HEK293 (cell line): ENCODE measurements around the gene LRRC34.

Source experiments
- CTCF ChIA-PET: fragments of 350-600 bp; formaldehyde crosslinking; extraction: SDS; loops from one replicate; lab custom pipeline; 2021; ENCODE audit warnings: antibody characterized with exemption; lab: Yijun Ruan, JAX
- POLR2A ChIA-PET: fragments of 300-600 bp; formaldehyde crosslinking; extraction: SDS; loops from one replicate; lab custom pipeline; 2020; ENCODE audit warnings: antibody characterized with exemption, inconsistent platforms; lab: Yijun Ruan, JAX
- H3K27ac ChIP-seq: fragments of 200-500 bp; sonication (Bioruptor generic); 2 replicates; pipeline ENCODE4 v1.5.1; 2014; ENCODE audit warnings: low read depth, low read length, control low read depth, inconsistent platforms; ENCODE audit errors: extremely low read depth
- H3K36me3 ChIP-seq, 2 experiments: fragments of 200-500 bp in 1 of 2; sonication (Bioruptor generic) in 1 of 2; 1 replicate in 1 of 2; 2 replicates in 1 of 2; pipeline ENCODE4 v1.5.1; 2014 to 2017; ENCODE audit warnings: inconsistent platforms in 2 of 2, low read length in 2 of 2; ENCODE audit not compliant: control insufficient read depth in 2 of 2, insufficient read depth in 1 of 2
- H3K4me1 ChIP-seq: fragments of 200-500 bp; sonication (Bioruptor generic); 2 replicates; pipeline ENCODE4 v1.5.1; 2014; ENCODE audit warnings: mild to moderate bottlenecking, low read length, inconsistent platforms; ENCODE audit not compliant: control insufficient read depth, insufficient read depth
- H3K4me3 ChIP-seq: 2 replicates; pipeline ENCODE4 v1.5.1; 2011; ENCODE audit warnings: low read depth, mild to moderate bottlenecking, control low read depth, low read length, moderate library complexity
- H3K9me3 ChIP-seq: fragments of 200-500 bp; sonication (Bioruptor generic); 2 replicates; pipeline ENCODE4 v1.5.1; 2014; ENCODE audit warnings: low read depth, low read length, inconsistent platforms; ENCODE audit not compliant: control insufficient read depth, insufficient read depth
- FEZF1 ChIP-seq: fragments of 450-650 bp; formaldehyde crosslinking; IDR thresholded peaks from 2 replicates; pipeline ENCODE4 v1.5.1; 2016; ENCODE audit warnings: missing biosample characterization, missing genetic modification characterization
- KLF10 ChIP-seq: fragments of 450-650 bp; IDR thresholded peaks from 2 replicates; pipeline ENCODE4 v1.5.1; 2018; ENCODE audit warnings: missing biosample characterization, mild to moderate bottlenecking, missing genetic modification characterization
- PRDM1 ChIP-seq: fragments of 450-650 bp; formaldehyde crosslinking; IDR thresholded peaks from 2 replicates; pipeline ENCODE4; 2016; ENCODE audit warnings: missing biosample characterization, missing genetic modification characterization
- ZIC2 ChIP-seq: fragments of 450-650 bp; formaldehyde crosslinking; IDR thresholded peaks from 2 replicates; pipeline ENCODE4 v1.5.1; 2016; ENCODE audit warnings: missing biosample characterization, missing genetic modification characterization
- ZNF10 ChIP-seq: fragments of 450-650 bp; formaldehyde crosslinking; IDR thresholded peaks from 2 replicates; pipeline ENCODE4 v1.5.1; 2017; ENCODE audit warnings: missing biosample characterization, missing genetic modification characterization
- ZNF155 ChIP-seq: fragments of 450-650 bp; formaldehyde crosslinking; IDR thresholded peaks from 2 replicates; pipeline ENCODE4 v1.5.1; 2016; ENCODE audit warnings: missing biosample characterization, missing genetic modification characterization
- ZNF169 ChIP-seq: fragments of 450-650 bp; formaldehyde crosslinking; IDR thresholded peaks from 2 replicates; pipeline ENCODE4 v1.5.1; 2016; ENCODE audit warnings: missing biosample characterization, missing genetic modification characterization
- ZNF510 ChIP-seq: fragments of 450-650 bp; formaldehyde crosslinking; IDR thresholded peaks from 2 replicates; pipeline ENCODE4 v1.5.1; 2018; ENCODE audit warnings: mild to moderate bottlenecking, missing genetic modification characterization, missing biosample characterization; ENCODE audit not compliant: insufficient replicate concordance
- ZNF558 ChIP-seq: fragments of 450-650 bp; formaldehyde crosslinking; IDR thresholded peaks from 2 replicates; pipeline ENCODE4 v1.5.1; 2016; ENCODE audit warnings: missing biosample characterization, missing genetic modification characterization
- ZNF624 ChIP-seq: fragments of 450-650 bp; formaldehyde crosslinking; IDR thresholded peaks from 2 replicates; pipeline ENCODE4 v1.5.1; 2017; ENCODE audit warnings: missing biosample characterization, missing genetic modification characterization
- ZNF658 ChIP-seq: fragments of 450-650 bp; formaldehyde crosslinking; IDR thresholded peaks from 2 replicates; pipeline ENCODE4; 2016; ENCODE audit warnings: missing biosample characterization, missing genetic modification characterization
- ZNF664 ChIP-seq: fragments of 450-650 bp; formaldehyde crosslinking; IDR thresholded peaks from 2 replicates; pipeline ENCODE4 v1.5.1; 2016; ENCODE audit warnings: missing biosample characterization, missing genetic modification characterization
- ZNF707 ChIP-seq: fragments of 450-650 bp; formaldehyde crosslinking; IDR thresholded peaks from 2 replicates; pipeline ENCODE4 v1.5.1; 2016; ENCODE audit warnings: missing biosample characterization, missing genetic modification characterization
- ZNF837 ChIP-seq: fragments of 450-650 bp; formaldehyde crosslinking; IDR thresholded peaks from 2 replicates; pipeline ENCODE4 v1.5.1; 2016; ENCODE audit warnings: missing biosample characterization, missing genetic modification characterization
- TF ChIP-seq, protein P1 (sequence below): fragments of 450-650 bp; formaldehyde crosslinking; IDR thresholded peaks from 2 replicates; pipeline ENCODE4 v1.5.1; 2016; ENCODE audit warnings: missing biosample characterization, missing genetic modification characterization
- TF ChIP-seq, protein P2 (sequence below): fragments of 450-650 bp; formaldehyde crosslinking; IDR thresholded peaks from 2 replicates; pipeline ENCODE4 v1.5.1; 2017; ENCODE audit warnings: missing biosample characterization, missing genetic modification characterization
- TF ChIP-seq, protein P3 (sequence below): fragments of 450-650 bp; formaldehyde crosslinking; IDR thresholded peaks from 2 replicates; pipeline ENCODE4 v1.5.1; 2016; ENCODE audit warnings: missing biosample characterization, missing genetic modification characterization, low read depth
- TF ChIP-seq, protein P4 (sequence below): fragments of 450-650 bp; formaldehyde crosslinking; IDR thresholded peaks from 2 replicates; pipeline ENCODE4 v1.5.1; 2016; ENCODE audit warnings: missing biosample characterization, missing genetic modification characterization, low read depth
- TF ChIP-seq, protein P5 (sequence below): fragments of 450-650 bp; formaldehyde crosslinking; optimal IDR thresholded peaks from 2 replicates; pipeline ENCODE3; 2016; ENCODE audit warnings: missing biosample characterization, mild to moderate bottlenecking, missing genetic modification characterization
- TF ChIP-seq, protein P6 (sequence below): fragments of 450-650 bp; formaldehyde crosslinking; IDR thresholded peaks from 2 replicates; pipeline ENCODE4 v1.5.1; 2016; ENCODE audit warnings: missing biosample characterization, missing genetic modification characterization, borderline replicate concordance

LRRC34 gene

DNA sequence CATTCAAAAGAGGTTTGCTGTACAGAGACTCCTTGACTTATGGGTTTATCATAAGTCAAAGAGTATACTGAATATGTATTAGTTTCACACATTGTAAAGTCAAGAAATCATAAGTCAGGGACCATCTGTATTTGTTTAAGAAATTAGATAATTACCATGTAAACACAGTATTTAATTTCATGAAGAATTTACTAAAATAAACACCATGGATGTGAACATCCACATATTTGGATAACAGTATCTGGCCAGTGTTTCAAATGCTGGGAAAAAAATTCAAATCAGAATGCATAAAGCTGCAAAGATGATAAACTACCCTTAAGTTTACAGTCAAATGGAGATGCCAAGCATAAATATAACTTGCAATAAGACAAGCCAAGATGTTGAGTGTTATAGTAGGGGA lies 22.5 kb downstream of the LRRC34 start:
- TF ChIP-seq ZNF10 (tag by site-specific recombination): no peak
- TF ChIP-seq, protein P1, sequence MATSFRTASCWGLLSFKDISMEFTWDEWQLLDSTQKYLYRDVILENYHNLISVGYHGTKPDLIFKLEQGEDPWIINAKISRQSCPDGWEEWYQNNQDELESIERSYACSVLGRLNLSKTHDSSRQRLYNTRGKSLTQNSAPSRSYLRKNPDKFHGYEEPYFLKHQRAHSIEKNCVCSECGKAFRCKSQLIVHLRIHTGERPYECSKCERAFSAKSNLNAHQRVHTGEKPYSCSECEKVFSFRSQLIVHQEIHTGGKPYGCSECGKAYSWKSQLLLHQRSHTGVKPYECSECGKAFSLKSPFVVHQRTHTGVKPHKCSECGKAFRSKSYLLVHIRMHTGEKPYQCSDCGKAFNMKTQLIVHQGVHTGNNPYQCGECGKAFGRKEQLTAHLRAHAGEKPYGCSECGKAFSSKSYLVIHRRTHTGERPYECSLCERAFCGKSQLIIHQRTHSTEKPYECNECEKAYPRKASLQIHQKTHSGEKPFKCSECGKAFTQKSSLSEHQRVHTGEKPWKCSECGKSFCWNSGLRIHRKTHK (tag by site-specific recombination): no peak
- no peak for TF ChIP-seq KLF10 (tag by site-specific recombination)
- no peak for TF ChIP-seq ZNF558 (tag by site-specific recombination)
- no peak overlapping the region for H3K27ac ChIP-seq
- peaks cover 6 to 74% of the 10 kb centered on the region in 2 experiments for H3K36me3 ChIP-seq
- H3K4me1 ChIP-seq: no peaks in the 10 kb centered on the region
- no peaks in the 10 kb centered on the region for H3K9me3 ChIP-seq
- CTCF ChIA-PET: no interaction called here
- POLR2A ChIA-PET: no interaction called here
- H3K4me3 ChIP-seq: no peak overlapping the region

DNA sequence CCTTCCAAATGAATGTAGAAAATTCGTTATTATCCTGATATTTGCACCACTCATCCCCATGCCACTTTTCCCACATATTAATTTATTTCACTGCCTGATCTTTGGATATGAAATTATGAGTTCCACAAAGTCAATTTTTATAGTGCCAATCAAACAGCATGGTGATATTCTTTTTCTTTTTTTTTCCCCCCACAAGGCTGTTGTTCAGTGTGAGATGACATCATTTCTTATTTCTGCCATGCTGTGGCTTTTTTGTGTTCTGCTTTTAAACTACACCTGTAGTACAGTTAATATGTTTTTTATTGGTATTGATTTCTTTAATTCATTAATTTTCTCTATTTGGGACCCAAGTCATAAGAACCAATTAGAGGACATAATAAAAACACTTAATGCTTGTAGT lies 24.9 kb downstream of the LRRC34 start:
- TF ChIP-seq ZIC2 (tag by site-specific recombination): no peak
- TF ChIP-seq, protein P2, sequence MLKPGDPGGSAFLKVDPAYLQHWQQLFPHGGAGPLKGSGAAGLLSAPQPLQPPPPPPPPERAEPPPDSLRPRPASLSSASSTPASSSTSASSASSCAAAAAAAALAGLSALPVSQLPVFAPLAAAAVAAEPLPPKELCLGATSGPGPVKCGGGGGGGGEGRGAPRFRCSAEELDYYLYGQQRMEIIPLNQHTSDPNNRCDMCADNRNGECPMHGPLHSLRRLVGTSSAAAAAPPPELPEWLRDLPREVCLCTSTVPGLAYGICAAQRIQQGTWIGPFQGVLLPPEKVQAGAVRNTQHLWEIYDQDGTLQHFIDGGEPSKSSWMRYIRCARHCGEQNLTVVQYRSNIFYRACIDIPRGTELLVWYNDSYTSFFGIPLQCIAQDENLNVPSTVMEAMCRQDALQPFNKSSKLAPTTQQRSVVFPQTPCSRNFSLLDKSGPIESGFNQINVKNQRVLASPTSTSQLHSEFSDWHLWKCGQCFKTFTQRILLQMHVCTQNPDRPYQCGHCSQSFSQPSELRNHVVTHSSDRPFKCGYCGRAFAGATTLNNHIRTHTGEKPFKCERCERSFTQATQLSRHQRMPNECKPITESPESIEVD (tag by site-specific recombination): 0 out of 2 replicates have a peak, but pooled peaks have one; percentile 18
- TF ChIP-seq, protein P3, sequence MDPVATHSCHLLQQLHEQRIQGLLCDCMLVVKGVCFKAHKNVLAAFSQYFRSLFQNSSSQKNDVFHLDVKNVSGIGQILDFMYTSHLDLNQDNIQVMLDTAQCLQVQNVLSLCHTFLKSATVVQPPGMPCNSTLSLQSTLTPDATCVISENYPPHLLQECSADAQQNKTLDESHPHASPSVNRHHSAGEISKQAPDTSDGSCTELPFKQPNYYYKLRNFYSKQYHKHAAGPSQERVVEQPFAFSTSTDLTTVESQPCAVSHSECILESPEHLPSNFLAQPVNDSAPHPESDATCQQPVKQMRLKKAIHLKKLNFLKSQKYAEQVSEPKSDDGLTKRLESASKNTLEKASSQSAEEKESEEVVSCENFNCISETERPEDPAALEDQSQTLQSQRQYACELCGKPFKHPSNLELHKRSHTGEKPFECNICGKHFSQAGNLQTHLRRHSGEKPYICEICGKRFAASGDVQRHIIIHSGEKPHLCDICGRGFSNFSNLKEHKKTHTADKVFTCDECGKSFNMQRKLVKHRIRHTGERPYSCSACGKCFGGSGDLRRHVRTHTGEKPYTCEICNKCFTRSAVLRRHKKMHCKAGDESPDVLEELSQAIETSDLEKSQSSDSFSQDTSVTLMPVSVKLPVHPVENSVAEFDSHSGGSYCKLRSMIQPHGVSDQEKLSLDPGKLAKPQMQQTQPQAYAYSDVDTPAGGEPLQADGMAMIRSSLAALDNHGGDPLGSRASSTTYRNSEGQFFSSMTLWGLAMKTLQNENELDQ: no peak
- TF ChIP-seq, protein P4, sequence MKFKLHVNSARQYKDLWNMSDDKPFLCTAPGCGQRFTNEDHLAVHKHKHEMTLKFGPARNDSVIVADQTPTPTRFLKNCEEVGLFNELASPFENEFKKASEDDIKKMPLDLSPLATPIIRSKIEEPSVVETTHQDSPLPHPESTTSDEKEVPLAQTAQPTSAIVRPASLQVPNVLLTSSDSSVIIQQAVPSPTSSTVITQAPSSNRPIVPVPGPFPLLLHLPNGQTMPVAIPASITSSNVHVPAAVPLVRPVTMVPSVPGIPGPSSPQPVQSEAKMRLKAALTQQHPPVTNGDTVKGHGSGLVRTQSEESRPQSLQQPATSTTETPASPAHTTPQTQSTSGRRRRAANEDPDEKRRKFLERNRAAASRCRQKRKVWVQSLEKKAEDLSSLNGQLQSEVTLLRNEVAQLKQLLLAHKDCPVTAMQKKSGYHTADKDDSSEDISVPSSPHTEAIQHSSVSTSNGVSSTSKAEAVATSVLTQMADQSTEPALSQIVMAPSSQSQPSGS (tag by site-specific recombination): peak; percentile 79
- H3K27ac ChIP-seq: no peak overlapping the region
- no peak overlapping the region for H3K4me3 ChIP-seq
- peaks cover 21 to 78% of the 10 kb centered on the region in 2 experiments for H3K36me3 ChIP-seq
- ChIA-PET POLR2A (no interaction called here), CTCF (no interaction called here)
- no peaks in the 10 kb centered on the region for H3K4me1 ChIP-seq
- no peaks in the 10 kb centered on the region for H3K9me3 ChIP-seq

DNA sequence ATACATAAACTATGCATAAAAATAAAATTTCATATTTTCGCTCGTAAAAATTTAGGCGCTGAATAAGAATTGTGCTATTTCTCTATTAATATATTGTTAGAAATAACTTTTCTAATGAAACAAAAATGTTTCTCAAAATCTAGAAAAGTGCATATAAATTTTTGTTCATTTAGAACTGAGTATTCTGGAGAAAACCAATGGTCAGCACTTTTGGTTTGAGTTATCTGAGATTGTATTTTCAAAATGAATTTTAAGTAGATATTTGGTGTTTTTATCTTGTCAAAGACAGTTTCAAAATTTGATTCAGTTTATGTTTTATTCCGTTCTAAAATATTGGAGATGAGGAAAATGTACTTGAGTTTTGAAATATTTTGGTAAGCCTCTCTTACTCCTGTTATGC lies 25.6 kb downstream of the LRRC34 start:
- Histone ChIP-seq H3K27ac (no peak overlapping the region), H3K9me3 (no peaks in the 10 kb centered on the region), H3K36me3 (peaks cover 21 to 78% of the 10 kb centered on the region in 2 experiments), H3K4me3 (no peak overlapping the region), H3K4me1 (no peaks in the 10 kb centered on the region)
- ChIA-PET POLR2A (no interaction called here), CTCF (no interaction called here)
- TF ChIP-seq ZNF510 (no peak), ZNF707 (tag by site-specific recombination) (no peak), ZNF837 (tag by site-specific recombination) (no peak), FEZF1 (no peak), ZNF664 (tag by site-specific recombination) (no peak), ZNF658 (tag by site-specific recombination) (no peak), ZNF624 (tag by site-specific recombination) (no peak), PRDM1 (no peak), ZNF169 (tag by site-specific recombination) (no peak), ZNF155 (tag by site-specific recombination) (no peak)
- TF ChIP-seq, protein P5, sequence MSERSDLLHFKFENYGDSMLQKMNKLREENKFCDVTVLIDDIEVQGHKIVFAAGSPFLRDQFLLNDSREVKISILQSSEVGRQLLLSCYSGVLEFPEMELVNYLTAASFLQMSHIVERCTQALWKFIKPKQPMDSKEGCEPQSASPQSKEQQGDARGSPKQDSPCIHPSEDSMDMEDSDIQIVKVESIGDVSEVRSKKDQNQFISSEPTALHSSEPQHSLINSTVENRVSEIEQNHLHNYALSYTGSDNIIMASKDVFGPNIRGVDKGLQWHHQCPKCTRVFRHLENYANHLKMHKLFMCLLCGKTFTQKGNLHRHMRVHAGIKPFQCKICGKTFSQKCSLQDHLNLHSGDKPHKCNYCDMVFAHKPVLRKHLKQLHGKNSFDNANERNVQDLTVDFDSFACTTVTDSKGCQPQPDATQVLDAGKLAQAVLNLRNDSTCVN: no peak
- TF ChIP-seq, protein P6, sequence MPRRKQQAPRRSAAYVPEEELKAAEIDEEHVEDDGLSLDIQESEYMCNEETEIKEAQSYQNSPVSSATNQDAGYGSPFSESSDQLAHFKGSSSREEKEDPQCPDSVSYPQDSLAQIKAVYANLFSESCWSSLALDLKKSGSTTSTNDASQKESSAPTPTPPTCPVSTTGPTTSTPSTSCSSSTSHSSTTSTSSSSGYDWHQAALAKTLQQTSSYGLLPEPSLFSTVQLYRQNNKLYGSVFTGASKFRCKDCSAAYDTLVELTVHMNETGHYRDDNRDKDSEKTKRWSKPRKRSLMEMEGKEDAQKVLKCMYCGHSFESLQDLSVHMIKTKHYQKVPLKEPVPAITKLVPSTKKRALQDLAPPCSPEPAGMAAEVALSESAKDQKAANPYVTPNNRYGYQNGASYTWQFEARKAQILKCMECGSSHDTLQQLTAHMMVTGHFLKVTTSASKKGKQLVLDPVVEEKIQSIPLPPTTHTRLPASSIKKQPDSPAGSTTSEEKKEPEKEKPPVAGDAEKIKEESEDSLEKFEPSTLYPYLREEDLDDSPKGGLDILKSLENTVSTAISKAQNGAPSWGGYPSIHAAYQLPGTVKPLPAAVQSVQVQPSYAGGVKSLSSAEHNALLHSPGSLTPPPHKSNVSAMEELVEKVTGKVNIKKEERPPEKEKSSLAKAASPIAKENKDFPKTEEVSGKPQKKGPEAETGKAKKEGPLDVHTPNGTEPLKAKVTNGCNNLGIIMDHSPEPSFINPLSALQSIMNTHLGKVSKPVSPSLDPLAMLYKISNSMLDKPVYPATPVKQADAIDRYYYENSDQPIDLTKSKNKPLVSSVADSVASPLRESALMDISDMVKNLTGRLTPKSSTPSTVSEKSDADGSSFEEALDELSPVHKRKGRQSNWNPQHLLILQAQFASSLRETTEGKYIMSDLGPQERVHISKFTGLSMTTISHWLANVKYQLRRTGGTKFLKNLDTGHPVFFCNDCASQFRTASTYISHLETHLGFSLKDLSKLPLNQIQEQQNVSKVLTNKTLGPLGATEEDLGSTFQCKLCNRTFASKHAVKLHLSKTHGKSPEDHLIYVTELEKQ (tag by site-specific recombination): no peak
